Loucy (cell line): Measurements from ENCODE around the gene UBTD1.

Source experiments
- H2AFZ ChIP-seq: fragments of 200-600 bp; sonication (generic); 2 replicates; pipeline ENCODE4 v1.6.0; 2016; ENCODE audit warnings: antibody characterized with exemption, mild to moderate bottlenecking, low read length, moderate library complexity
- H3F3A ChIP-seq: fragments of 200-600 bp; 2 replicates; pipeline ENCODE4 v1.6.0; 2016; ENCODE audit warnings: antibody characterized with exemption, low read depth, mild to moderate bottlenecking
- H3K27me3 ChIP-seq: fragments of 200-600 bp; sonication (generic); 2 replicates; pipeline ENCODE4 v1.6.1; 2014; ENCODE audit warnings: low read length, mild to moderate bottlenecking; ENCODE audit not compliant: insufficient read depth, poor library complexity, severe bottlenecking
- H3K36me3 ChIP-seq: fragments of 200-600 bp; sonication (generic); 2 replicates; pipeline ENCODE4 v1.6.1; 2016; ENCODE audit warnings: low read length; ENCODE audit not compliant: insufficient read depth
- H3K4me1 ChIP-seq: fragments of 200-600 bp; sonication (generic); 2 replicates; pipeline ENCODE4 v1.5.1; 2014; ENCODE audit warnings: low read length, mild to moderate bottlenecking; ENCODE audit not compliant: insufficient read depth, poor library complexity, severe bottlenecking
- H3K4me2 ChIP-seq: fragments of 200-600 bp; sonication (generic); 2 replicates; pipeline ENCODE4 v1.6.0; 2014; ENCODE audit warnings: antibody characterized with exemption, low read length, low read depth, mild to moderate bottlenecking; ENCODE audit not compliant: poor library complexity, severe bottlenecking
- H3K4me3 ChIP-seq: fragments of 200-600 bp; sonication (generic); 2 replicates; pipeline ENCODE4 v1.5.1; 2014; ENCODE audit warnings: low read length, mild to moderate bottlenecking, mixed read lengths; ENCODE audit not compliant: poor library complexity, severe bottlenecking
- H3K79me2 ChIP-seq: fragments of 200-600 bp; sonication (generic); 2 replicates; pipeline ENCODE4 v1.6.1; 2014; ENCODE audit warnings: low read length; ENCODE audit not compliant: insufficient read depth
- H3K9ac ChIP-seq: fragments of 200-600 bp; sonication (generic); 2 replicates; pipeline ENCODE4 v1.6.0; 2014; ENCODE audit warnings: mild to moderate bottlenecking, low read depth, low read length, moderate library complexity; ENCODE audit not compliant: poor library complexity, severe bottlenecking
- H3K9me2 ChIP-seq: fragments of 200-600 bp; sonication (generic); replicated peaks from 2 replicates; pipeline ENCODE4 v1.6.1; 2016; ENCODE audit warnings: low read depth, low read length, mixed read lengths
- H3K9me3 ChIP-seq: fragments of 200-600 bp; sonication (generic); 2 replicates; pipeline ENCODE4 v1.6.1; 2014; ENCODE audit warnings: mild to moderate bottlenecking, antibody characterized with exemption, low read length, low read depth; ENCODE audit not compliant: insufficient read depth
- H4K20me1 ChIP-seq: fragments of 200-600 bp; sonication (generic); 2 replicates; pipeline ENCODE4 v1.6.0; 2014; ENCODE audit warnings: antibody characterized with exemption, low read length, mild to moderate bottlenecking; ENCODE audit not compliant: insufficient read depth, poor library complexity, severe bottlenecking
- CTCF ChIP-seq: fragments of 200-600 bp; sonication (generic); conservative IDR thresholded peaks from 2 replicates; pipeline ENCODE4 v1.5.1; 2014; ENCODE audit warnings: mild to moderate bottlenecking, antibody characterized with exemption, low read length
- EZH2phosphoT487 ChIP-seq: fragments of 200-600 bp; IDR thresholded peaks from 2 replicates; pipeline ENCODE4 v1.6.1; 2018; ENCODE audit warnings: antibody characterized with exemption, mild to moderate bottlenecking, moderate library complexity, borderline replicate concordance

UBTD1 gene

GRCh38 chr10:97452352-97452751 is 46.4 kb upstream of the UBTD1 start:
- Histone ChIP-seq H3K4me3 (no peak overlapping the region), H3K27me3 (no peaks in the 10 kb centered on the region), H3K4me1 (peaks cover 20% of the 10 kb centered on the region), H3F3A (no peaks in the 10 kb centered on the region), H3K9ac (no peak overlapping the region), H3K9me2 (no peaks in the 10 kb centered on the region), H3K9me3 (no peaks in the 10 kb centered on the region), H3K36me3 (peaks cover 50% of the 10 kb centered on the region; the same call in 1 of the 2 replicates), H4K20me1 (peaks cover 5% of the 10 kb centered on the region), H2AFZ (no peak overlapping the region), H3K79me2 (peaks cover 45% of the 10 kb centered on the region), H3K4me2 (no peak overlapping the region)
- TF ChIP-seq EZH2phosphoT487 = no peak
- no peak for TF ChIP-seq CTCF

- H3K27me3 ChIP-seq = no peaks in the 10 kb centered on the region
- TF ChIP-seq EZH2phosphoT487 (no peak), CTCF (no peak)
- H3K9ac ChIP-seq = no peak overlapping the region
- H3K4me3 ChIP-seq = no peak overlapping the region
- H3K9me2 ChIP-seq = no peaks in the 10 kb centered on the region
- no peak overlapping the region for H2AFZ ChIP-seq
- H3K4me2 ChIP-seq = no peak overlapping the region
- H3K9me3 ChIP-seq = no peaks in the 10 kb centered on the region
- no peaks in the 10 kb centered on the region for H3F3A ChIP-seq
- H3K36me3 ChIP-seq = peaks cover 66% of the 10 kb centered on the region; the same call in 1 of the 2 replicates
- H3K79me2 ChIP-seq = peaks cover 24% of the 10 kb centered on the region; the same call in 1 of the 2 replicates
- peaks cover 12% of the 10 kb centered on the region for H3K4me1 ChIP-seq
- peaks cover 5% of the 10 kb centered on the region for H4K20me1 ChIP-seq
Observed at GRCh38 chr10:97454330-97455036, 44.2 kb upstream of the UBTD1 start.

- no peaks in the 10 kb centered on the region for H3K9me2 ChIP-seq
- no peaks in the 10 kb centered on the region for H3F3A ChIP-seq
- H3K4me1 ChIP-seq = peaks cover 1% of the 10 kb centered on the region
- H3K79me2 ChIP-seq = peaks cover 10% of the 10 kb centered on the region; the same call in 1 of the 2 replicates
- TF ChIP-seq CTCF (no peak), EZH2phosphoT487 (no peak)
- H3K4me2 ChIP-seq = no peak overlapping the region
- no peak overlapping the region for H2AFZ ChIP-seq
- no peak overlapping the region for H3K4me3 ChIP-seq
- no peaks in the 10 kb centered on the region for H4K20me1 ChIP-seq
- H3K36me3 ChIP-seq = peaks cover 83% of the 10 kb centered on the region; the same call in 1 of the 2 replicates
- H3K9me3 ChIP-seq = no peaks in the 10 kb centered on the region
- no peak overlapping the region for H3K9ac ChIP-seq
- no peaks in the 10 kb centered on the region for H3K27me3 ChIP-seq
Observed at GRCh38 chr10:97456034-97456685, 42.6 kb upstream of the UBTD1 start.
